Activated T-helper 1 cell treated with Interleukin-2 at 50 U/mL for 16 hours (primary cell): Measurements from ENCODE around the gene GPC4.
"Not testable (repeated sequence)": the region's sequence is repeated elsewhere in the genome, so short reads cannot be mapped to it uniquely, and the experiment has no call there.

Experiments
- DNase-seq: peaks from one replicate; pipeline ENCODE4 v3.0.0-alpha.2; 2020; ENCODE audit warnings: low read depth

The GPC4 gene

DNA sequence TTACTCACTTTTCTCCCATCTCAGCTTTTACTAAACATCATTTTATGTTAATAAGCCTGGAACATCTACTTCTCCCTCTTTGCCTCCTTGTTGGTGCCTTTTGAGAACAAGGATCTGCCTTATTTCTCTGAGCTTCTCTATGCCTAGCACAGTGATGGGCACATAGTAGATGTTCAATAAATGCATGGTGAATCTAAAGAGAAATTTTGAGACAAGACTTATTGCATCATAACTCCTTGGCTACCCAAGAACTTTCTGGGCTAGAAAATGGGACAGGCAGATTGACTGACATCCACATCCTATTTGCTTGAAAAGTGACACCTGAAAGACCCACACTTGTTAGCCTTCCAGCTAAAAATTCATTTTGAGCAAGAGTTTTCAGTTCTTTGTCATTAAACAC lies 109.9 kb downstream of the GPC4 start:
- DNase-seq = no peak

DNA sequence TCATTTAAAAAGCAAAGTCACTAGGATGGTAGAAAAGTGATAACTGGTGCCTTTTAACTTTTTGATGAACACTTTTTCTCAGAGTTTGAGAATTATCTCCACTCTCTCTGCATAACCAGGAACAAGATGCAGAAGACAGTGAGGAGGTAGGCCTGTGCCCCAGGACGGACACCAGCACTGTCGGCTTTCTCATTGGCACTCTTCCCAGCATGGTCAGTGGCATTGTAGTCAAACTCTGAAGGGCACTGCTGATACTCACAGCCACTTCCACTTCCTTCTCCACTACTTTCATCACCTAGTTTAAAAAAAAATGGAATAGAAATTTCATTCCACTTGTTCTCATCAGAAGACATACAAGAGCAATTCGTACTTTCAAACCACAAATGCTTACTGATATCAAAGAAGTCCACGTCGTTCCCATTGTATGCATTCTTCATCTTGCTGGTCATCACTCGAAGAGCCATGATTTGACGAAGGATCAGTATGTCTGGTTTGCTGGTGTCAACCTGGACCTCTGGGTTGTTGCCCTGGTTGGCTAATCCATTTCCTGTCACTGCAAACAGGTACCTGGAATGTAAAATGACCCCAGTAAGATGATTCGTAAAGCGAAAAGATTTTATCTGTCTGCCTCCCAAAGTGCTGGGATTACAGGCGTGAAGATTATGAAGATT lies 112.4 kb downstream of the GPC4 start:
- no peak for DNase-seq

DNA sequence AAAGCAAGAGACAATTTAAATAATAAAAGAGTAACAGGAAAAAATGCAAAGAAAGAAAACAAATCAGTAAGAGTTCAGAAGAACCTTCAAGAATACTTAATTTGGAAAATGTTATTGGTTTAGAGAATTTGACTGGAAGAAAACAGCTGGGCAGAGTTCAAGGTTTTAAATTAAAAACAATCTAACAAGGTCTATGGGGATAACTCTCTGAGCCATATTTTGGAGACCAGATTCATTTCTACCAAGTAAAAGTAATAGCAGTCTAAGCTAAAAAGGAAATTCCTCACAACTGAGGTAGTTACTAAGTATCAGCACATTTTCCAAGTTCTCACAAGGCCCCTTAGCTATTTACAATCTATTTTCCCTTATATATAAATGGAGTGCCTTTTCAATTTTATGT lies 114.7 kb downstream of the GPC4 start:
- no peak for DNase-seq

DNA sequence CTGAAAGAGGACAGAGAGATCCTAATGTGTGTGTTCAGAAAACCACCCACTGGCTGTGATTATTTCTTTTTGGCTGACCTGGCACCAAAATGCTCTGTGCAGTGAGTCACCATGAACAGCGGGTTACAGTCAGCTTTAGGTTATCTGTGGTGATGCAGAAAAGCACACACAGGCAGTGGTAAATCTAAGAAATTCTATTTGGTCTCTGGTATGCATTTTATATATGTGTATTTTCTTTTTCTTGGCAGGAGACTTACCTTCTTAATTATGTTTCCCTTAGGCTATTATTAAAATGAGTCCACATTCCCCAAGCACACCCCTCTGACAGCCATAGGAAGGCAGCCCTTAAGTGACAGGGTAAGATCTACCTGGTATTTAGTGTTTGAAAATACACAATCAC lies 118.0 kb downstream of the GPC4 start:
- DNase-seq = no peak

DNA sequence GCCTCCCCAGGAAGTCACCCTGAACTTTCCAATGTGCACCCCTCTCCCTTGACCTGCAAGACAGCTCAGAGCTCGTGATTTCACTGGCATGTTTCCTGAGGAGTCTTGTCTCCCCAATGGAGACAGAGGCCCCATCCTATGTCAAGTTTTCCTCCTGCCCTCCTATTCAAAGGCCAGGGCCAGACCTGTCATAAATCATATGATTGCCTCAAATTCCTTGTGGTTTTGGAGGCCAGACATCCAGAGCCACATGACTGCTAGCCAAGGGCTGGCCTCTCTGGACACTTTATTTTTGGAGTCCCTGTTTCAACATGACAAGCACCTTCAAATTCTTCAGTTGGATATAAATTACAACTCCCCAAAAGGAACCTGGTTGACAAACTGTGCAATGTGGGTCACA lies 121.2 kb downstream of the GPC4 start:
- no peak for DNase-seq

DNA sequence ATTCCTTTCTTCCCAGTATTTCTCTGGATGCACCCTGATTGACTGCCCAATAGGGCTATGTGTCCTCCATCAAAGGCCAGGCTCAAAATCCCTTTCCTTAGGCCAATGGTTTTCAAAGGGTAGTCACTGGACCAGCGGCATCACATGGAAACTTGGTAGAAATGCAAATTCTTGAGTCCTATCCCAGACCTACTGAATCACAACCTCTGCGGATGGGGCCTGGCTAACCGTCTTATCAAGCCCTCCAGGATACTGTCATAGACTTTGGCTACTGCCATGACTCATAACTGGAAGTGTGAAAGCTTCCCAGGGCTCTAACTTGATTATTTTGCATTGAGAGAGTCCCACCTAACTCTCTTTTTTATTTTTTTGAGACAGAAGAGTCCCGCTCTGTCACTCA lies 125.2 kb downstream of the GPC4 start:
- DNase-seq = no peak

DNA sequence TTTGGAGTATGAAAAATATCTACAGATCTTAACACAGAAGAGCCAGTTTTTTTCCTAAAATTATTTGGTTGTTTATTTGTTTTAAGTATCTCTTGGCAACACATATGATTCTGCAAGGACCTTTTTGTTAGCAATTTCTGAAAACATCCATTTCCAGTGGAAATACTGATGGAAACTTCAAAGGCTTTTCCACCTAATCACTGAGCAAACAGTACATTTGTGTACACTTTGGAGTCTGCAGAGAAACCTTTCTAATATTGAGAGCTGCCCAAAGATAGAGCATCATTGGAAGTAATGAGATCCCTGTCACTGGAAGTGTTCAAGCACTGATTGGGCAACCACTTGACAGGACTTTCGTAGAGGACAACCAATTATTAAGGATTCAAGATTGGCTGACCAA lies 127.4 kb downstream of the GPC4 start:
- no peak for DNase-seq

DNA sequence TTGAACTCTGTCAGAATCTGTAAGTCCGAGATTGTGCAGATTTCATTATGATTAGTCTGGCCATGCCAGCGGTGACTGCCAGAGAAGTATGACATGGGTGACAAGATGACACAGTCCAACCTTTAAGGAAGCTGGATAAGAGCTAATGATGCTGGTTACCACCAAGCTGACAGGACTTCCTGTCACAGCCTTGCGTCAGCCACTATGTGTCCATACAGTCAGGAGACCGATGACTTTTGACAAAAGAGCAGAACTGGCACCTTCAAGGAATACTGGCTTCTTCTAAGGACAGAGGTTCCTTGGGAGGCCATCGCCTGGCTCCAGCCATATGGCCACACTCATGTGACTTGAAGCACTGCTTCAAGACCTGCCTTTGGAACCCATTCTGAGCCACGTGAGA lies 129.9 kb downstream of the GPC4 start:
- no peak for DNase-seq

DNA sequence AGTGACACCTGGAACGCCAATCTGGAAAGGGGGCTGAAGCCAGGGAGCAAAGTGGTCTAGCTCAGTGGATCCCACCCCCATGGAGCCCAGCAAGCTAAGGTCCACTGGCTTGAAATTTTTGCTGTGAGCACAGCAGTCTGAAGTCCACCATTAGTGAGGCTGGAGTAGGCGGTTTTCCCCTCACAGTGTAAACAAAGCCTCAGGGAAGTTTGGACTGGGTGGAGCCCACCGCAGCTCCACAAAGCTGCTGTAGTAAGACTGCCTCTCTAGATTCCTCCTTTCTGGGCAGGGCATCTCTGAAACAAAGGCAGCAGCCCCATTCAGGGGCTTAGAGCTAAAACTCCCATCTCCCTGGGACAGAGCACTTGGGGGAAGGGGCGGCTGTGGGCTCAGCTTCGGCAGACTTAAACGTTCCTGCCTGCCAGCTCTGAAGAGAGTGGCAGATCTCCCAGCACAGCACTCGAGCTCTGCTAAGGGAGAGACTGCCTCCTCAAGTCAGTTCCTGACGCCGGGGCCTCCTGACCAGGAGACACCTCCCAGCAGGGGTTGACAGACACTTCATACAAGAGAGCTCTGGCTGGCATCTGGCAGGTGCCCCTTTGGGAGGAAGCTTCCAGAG lies 136.1 kb downstream of the GPC4 start:
- not testable (repeated sequence) for DNase-seq

DNA sequence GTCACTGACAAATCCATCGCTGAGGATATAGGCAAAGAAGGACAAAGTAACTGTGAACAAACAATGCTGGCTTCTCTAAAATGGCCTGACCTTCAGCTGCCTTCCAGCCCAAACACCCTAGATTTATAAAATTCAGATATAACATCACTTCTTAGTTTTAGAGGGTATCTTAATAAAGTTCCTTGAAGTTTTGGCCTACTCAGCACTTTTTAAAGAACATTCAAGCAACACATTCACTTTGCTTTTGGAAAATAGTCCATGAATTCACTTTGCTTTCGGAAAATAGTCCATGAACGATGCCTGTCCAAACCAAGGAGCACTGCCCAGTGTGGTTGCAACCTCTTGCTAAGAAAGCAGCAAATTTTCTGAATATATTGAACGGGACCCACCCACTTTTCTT lies 142.1 kb downstream of the GPC4 start:
- no peak for DNase-seq

DNA sequence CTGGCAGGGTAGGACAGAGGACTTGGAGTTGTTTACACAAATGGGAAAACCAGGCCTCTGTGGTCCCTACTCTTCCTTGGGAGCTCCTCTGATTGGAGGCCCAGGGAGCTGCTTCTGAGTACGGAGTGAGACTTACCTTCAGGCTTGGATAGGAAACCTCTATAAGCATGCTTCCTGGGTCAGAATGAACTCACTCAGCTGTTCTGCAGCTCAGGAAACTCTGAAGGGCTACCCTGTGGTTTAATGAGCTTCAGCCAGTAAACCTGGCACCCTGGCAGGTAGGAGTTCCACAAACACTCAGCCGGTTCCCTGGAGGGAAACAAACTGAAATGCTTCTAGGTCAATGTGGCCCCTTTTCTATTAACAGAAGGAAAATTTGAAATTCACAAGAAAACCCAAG lies 146.1 kb downstream of the GPC4 start:
- no peak for DNase-seq

DNA sequence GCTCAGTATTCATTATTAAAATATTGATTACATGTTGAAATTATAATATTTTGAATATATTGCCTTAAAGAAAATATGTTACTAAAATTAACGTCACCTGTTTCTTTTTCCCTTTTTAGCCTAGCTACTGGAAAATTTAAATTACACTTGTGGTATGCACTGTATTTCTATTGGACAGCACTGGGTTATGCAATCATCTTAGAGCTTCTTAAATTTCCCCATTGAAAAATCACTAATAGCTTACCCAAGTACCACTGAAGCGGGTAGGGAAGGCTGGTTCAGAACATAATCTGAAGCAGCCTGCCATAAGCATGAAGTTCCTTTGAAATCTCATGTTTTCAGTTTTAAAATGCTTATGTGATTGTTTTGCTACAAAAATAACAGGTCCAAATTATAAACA lies 147.7 kb downstream of the GPC4 start:
- DNase-seq = no peak

DNA sequence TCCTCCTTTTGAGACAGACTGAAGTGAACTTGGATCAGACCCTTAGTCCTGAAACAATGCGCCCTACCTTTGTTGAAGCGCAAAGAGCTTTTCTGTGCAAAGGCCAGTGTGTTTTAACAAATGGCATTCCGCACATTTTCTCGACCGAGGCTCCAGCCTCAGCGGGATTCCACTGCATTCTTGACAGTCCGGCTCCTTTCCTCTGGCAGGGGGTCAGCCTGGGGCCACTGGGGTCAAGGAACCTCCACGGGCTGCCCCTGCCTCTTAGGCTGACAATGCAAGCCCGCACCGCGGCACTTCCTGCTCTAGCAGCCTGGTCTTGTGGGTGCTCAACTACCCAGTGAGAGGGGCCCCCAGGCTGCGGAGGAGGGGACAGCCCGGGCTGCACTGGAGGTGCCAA lies 150.0 kb downstream of the GPC4 start:
- DNase-seq = no peak

DNA sequence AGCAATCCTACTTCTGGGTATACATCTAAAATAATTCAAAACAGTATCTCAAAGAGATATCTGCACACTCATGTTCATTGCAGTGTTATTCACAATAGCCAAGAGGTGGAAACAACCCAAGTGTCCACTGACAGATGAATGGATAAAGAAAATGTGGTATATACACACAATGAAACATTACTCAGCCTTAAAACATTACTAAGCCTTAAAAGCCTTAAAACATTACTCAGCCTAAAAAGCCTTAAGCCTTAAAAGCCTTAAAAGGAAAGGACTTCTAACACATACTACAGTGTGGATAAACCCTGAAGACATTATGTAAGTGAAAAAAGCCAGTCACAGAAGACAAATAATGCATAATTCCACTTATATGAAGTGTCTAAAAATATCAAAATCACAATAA lies 156.8 kb downstream of the GPC4 start:
- no peak for DNase-seq

DNA sequence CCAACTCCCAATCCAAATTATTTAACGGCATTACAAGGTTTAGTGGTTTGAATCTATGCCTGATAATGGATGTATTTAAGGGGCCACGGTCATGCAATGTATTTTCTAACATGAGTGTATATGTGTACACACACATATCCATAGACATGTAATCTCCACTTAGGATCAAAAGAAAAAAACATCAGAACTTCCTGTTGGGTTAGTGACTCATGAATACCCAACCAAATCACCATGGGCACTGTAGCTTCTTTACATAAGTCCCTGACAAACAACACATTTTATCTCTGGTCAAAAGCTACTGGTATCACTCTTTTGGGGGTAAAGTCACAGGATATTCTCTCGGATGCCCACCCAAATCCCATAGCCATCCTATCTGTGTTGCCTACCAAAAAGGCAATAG lies 160.6 kb downstream of the GPC4 start:
- no peak for DNase-seq

DNA sequence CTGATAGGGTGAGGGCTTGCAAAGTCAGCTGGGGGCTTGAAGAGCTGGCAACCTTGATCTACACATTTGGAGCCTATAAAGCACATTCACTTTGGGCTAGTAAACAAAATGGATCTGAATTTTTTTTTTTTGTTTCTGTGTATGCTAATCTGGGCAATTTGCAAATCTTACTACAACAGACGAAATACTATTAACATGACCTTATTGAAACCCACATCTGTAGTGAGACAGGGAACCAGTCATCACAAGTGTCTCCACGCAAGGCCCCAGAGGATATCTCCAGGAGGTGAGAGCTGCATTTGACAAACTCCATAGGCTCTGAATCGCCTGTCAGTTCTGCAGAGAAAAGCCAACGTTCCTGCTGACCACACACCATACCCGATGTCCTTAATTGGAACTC lies 164.1 kb downstream of the GPC4 start:
- no peak for DNase-seq

DNA sequence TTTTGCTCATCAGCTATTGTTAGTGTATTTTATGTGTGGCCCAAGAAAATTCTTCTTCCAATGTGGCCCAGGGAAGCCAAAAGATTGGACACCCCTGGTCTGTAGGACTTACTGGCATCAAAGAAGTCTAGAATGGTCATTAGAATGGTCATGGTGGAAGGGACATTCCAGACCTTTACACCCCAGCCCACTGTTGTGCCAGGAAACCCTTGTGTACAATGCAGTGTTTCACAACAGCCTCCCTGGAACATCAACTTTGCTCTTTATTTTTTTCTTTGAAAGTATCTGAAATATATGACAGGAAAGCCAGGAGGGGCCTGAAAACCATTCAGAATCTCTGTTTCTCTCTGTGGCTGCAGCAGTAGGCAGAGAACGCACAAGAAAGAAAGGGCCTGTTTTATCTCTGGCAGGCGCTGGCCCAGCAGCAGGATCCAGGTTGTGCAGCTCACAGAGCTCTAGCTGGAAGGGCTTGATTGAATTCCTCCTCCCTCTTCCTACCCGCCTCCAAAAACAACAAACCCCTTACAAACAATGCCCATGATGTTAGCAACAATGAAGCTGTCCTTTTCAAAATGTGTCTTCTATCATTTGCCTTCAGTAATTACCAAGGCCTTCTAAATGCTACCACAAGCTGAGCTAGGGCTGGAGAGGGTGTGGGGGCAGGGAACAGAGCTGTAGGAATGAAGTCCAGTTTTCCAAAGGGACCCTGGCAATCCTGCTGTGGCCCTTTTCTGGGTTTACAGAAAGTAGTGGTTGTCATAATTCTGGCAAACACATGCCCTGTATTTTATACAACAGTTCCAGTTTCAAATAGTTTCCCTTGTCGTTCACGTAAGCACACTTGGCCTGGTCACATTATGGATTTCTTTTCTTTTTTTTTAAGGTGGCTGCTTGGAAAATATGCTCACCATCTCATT lies 164.8 kb downstream of the GPC4 start:
- DNase-seq = no peak
